Muscle layer of duodenum (tissue), 2 donors: Measurements from ENCODE around the gene ADH1A.
"Not testable (repeated sequence)": the region's sequence is repeated elsewhere in the genome, so short reads cannot be mapped to it uniquely, and the experiment has no call there.

Experiments
- H3K27ac ChIP-seq: one replicate; pipeline ENCODE4 v1.7.0; 2013; ENCODE audit warnings: mild to moderate bottlenecking, low read length
- H3K27me3 ChIP-seq: one replicate; pipeline ENCODE4 v1.7.0; 2013; ENCODE audit warnings: low read depth, mild to moderate bottlenecking, control low read depth, low read length
- H3K36me3 ChIP-seq, 2 donors: one replicate each; pipeline ENCODE4 v1.7.0; 2013; ENCODE audit warnings: low read length in 2 of 2, control low read depth in 1 of 2, mild to moderate bottlenecking in 1 of 2; ENCODE audit not compliant: insufficient read depth in 2 of 2, control insufficient read depth in 1 of 2
- H3K4me1 ChIP-seq, 2 donors: one replicate each; pipeline ENCODE4 v1.7.0; 2013; ENCODE audit warnings: low read length in 2 of 2, mild to moderate bottlenecking in 2 of 2, control low read depth in 1 of 2, moderate library complexity in 1 of 2; ENCODE audit not compliant: insufficient read depth in 2 of 2, control insufficient read depth in 1 of 2
- H3K4me3 ChIP-seq, 2 donors: one replicate each; pipeline ENCODE4 v1.7.0; 2013; ENCODE audit warnings: low read length in 2 of 2, low read depth in 1 of 2, mild to moderate bottlenecking in 1 of 2
- H3K9me3 ChIP-seq, 2 donors: one replicate each; pipeline ENCODE4 v1.7.0; 2013; ENCODE audit warnings: low read length in 2 of 2, control low read depth in 1 of 2, mild to moderate bottlenecking in 1 of 2; ENCODE audit not compliant: control insufficient read depth in 1 of 2
- donor health status: healthy.

The ADH1A gene

DNA sequence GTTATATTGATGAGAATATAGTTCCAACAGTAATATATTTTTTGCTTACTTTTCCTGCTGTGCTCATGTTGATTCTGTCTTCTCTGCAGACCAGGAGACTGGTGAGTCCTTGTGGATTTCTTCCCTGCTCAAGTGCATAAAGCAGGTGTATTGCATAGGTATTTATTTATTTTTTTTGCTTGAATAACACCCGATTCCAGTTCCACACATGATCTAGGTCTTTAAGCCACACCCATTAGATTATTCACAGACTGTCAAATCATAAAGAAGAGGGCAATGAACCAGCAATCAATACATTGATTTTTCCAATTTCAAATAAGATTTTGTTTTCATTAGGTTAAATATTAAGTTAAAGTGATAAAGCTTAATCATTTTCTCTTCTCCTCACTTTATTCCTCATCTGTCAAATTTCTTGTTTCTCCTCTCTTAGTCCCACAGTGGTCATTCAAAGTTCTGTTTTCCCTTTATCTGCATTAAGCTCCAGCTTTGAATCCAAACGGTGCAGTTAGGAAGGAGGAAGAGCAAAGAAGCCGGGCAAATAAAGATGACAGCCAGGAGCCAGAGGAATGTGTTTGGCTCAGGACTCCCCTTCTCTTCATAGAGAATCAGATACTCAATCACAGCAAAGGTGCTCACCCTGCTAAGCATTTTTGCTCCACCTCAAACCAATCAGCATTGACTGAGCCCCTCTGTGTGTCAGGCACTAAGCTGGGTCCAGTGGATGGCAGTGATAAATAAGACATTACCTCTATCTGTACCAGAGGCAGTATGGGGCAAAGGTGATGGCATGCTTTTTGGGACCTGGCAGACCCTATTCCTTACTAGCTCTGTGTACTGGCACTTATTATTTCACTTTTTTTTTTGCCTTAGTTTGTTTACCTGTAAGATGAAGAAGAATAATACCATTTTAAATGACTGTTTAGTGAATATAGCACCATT is at the start of gene ADH1A:
Gene ADH1A, minus strand, starts transcription at position 138 of the 939 bp plus-strand sequence. Its CDS starts 71 bp downstream, at position 67.
- H3K9me3 ChIP-seq = no peaks in the 10 kb centered on the region
- H3K36me3 ChIP-seq = no peaks in the 10 kb centered on the region
- H3K4me3 ChIP-seq = no peak within 1 kb of the TSS
- H3K27ac ChIP-seq = no peak within 1 kb of the TSS
- no peaks in the 10 kb centered on the region for H3K27me3 ChIP-seq
- H3K4me1 ChIP-seq = no peaks in the 10 kb centered on the region

DNA sequence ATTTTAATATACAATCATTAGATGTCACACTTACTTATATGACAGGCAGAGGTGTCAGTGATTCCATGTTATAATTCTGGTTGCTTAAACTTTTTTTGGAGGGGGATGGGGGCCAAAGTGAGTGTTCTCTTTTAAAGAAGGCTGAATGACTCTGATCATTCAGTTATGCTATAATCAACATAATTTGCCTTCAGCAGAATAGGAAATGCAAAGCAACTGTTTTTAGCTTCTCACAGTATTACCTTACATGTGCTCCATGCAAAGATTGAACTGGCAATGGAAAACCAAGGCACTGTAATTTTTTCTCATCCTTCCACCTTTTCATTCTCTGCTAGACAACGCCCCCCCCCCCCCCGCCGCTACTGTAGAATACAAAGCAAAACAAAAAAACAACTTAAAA is 48.4 kb upstream of the ADH1A start:
- Histone ChIP-seq H3K36me3 (no peaks in the 10 kb centered on the region), H3K4me1 (no peaks in the 10 kb centered on the region), H3K9me3 (no peaks in the 10 kb centered on the region), H3K27ac (no peak overlapping the region), H3K4me3 (no peak overlapping the region), H3K27me3 (no peaks in the 10 kb centered on the region)

DNA sequence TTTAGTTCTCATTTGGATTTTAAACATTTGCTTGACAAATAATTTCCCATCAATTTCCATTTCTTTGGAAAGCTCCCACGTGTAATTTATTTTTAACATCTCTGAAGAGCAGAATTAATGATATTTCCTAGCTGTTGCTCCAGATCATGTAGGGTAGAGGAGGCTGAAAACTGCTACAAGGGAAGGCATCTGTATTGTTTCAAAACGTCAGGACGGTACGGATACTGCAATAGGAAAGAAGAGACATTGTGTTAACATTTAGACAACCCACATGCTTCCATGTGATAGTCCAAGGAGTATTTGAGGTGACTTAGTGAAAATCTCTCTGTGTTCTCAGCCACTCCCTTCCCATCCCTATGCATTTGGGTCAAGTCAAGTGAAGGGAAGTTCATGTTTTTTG is 45.8 kb upstream of the ADH1A start:
- H3K36me3 ChIP-seq = no peaks in the 10 kb centered on the region
- H3K9me3 ChIP-seq = no peaks in the 10 kb centered on the region
- no peaks in the 10 kb centered on the region for H3K4me1 ChIP-seq
- H3K27ac ChIP-seq = no peak overlapping the region
- H3K27me3 ChIP-seq = no peaks in the 10 kb centered on the region
- H3K4me3 ChIP-seq = no peak overlapping the region

DNA sequence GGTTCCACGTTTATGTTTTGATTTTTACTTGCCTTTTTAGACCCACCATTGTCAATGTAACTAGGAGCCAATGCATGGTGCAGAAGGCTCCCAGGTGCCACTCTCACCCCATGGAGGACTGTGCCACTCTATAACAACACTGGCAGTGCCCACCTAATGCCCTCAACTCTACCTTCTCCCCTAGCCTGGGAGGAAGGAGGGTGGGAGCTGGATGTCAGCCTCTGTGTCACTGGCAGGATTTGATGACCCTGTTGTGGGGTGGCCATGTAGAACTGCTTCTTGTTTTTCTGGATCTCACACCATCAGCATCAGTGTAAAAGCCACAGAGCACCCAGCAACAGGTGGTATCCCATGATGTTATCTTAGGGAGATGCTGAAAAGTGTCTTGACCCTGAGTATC is 44.1 kb upstream of the ADH1A start:
- no peaks in the 10 kb centered on the region for H3K4me1 ChIP-seq
- H3K36me3 ChIP-seq = no peaks in the 10 kb centered on the region
- no peak overlapping the region for H3K4me3 ChIP-seq
- H3K27ac ChIP-seq = no peak overlapping the region
- H3K27me3 ChIP-seq = no peaks in the 10 kb centered on the region
- H3K9me3 ChIP-seq = no peaks in the 10 kb centered on the region

GRCh38 chr4:99330648-99331047 is 39.9 kb upstream of the ADH1A start:
- H3K4me3 ChIP-seq = no peak overlapping the region
- H3K27me3 ChIP-seq = no peaks in the 10 kb centered on the region
- peaks cover 0 to 6% of the 10 kb centered on the region in 2 donors for H3K9me3 ChIP-seq
- H3K4me1 ChIP-seq = no peaks in the 10 kb centered on the region
- no peak overlapping the region for H3K27ac ChIP-seq
- no peaks in the 10 kb centered on the region for H3K36me3 ChIP-seq

- Histone ChIP-seq H3K36me3 (no peaks in the 10 kb centered on the region), H3K4me3 (no peak overlapping the region), H3K27ac (no peak overlapping the region), H3K4me1 (peaks cover 0 to 1% of the 10 kb centered on the region in 2 donors), H3K9me3 (peaks cover 0 to 6% of the 10 kb centered on the region in 2 donors), H3K27me3 (no peaks in the 10 kb centered on the region)
Measured at GRCh38 chr4:99329876-99330275, 39.1 kb upstream of the ADH1A start.

DNA sequence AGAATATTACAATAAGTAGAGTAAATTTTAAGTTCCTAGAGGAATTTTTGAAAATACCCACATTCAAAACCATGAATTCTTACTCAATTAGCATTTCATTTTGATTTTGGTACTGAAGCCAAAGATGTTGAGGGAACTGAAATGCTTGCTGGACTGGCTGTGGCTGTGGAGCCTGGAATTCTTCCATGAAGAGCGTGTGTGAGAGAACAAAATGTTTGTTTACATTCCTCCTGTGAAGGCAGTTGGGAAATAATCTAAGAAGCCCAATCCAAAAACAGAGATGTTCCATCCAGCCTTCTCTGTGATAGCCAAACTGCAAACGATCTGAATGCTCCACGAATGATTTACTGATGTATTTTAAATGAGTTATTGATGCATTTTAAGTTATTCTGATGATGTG is 34.2 kb upstream of the ADH1A start:
- Histone ChIP-seq H3K9me3 (peaks cover 0 to 6% of the 10 kb centered on the region in 2 donors), H3K4me3 (no peak overlapping the region), H3K27me3 (no peaks in the 10 kb centered on the region), H3K36me3 (no peaks in the 10 kb centered on the region), H3K27ac (no peak overlapping the region), H3K4me1 (peaks cover 0 to 15% of the 10 kb centered on the region in 2 donors)

DNA sequence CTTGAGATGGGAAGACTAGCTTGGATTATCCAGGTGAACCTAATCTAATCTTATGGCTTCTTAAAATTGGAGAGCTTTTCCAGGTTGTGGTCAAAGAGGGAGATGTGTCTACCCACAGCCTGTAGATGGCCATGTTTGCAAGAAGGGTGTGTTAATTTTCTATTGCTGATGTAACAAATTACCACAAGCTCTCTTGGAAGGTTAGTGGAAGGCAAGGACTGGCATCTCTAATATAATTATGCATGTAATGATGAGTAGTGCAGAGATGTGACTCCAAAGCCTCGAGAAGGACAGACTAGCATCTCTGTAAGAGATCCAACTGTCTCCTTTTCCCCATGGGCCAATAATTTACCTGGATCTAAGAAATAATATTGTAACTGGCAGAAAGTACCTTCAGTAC is 33.6 kb upstream of the ADH1A start:
- H3K4me1 ChIP-seq = peaks cover 0 to 15% of the 10 kb centered on the region in 2 donors
- H3K9me3 ChIP-seq = peaks cover 0 to 6% of the 10 kb centered on the region in 2 donors
- peak overlapping the region; percentile 76 for H3K27ac ChIP-seq
- H3K4me3 ChIP-seq = no peak overlapping the region
- no peaks in the 10 kb centered on the region for H3K27me3 ChIP-seq
- no peaks in the 10 kb centered on the region for H3K36me3 ChIP-seq

DNA sequence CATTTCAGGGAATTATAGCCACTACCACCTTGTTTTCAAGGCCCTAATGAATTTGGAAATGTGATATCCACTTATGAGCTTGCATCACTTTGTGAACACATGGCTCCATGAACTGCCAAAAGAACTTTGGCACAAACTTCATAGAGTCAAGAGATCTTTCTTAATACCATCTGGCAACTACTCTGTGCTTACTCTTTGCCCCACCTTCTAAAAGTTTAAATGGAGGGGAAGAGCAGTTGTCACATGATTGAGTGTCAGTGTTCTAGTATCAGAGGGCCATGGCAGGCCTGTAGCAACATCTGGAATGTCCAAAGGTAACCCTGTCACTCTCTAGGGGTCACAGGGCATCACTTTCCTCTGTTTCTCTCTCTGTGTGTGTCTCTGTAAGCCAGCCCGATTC is 33.0 kb upstream of the ADH1A start:
- Histone ChIP-seq H3K36me3 (no peaks in the 10 kb centered on the region), H3K27me3 (no peaks in the 10 kb centered on the region), H3K27ac (peak overlapping the region; percentile 76), H3K4me1 (peaks cover 0 to 15% of the 10 kb centered on the region in 2 donors), H3K4me3 (no peak overlapping the region), H3K9me3 (peaks cover 0 to 6% of the 10 kb centered on the region in 2 donors)

- no peaks in the 10 kb centered on the region for H3K36me3 ChIP-seq
- peak within 1 kb of the TSS; percentile 43 to 46 for H3K4me3 ChIP-seq
- peaks cover 0 to 15% of the 10 kb centered on the region in 2 donors for H3K4me1 ChIP-seq
- H3K27ac ChIP-seq = peak within 1 kb of the TSS; percentile 42
- H3K9me3 ChIP-seq = no peaks in the 10 kb centered on the region
- H3K27me3 ChIP-seq = no peaks in the 10 kb centered on the region
Measured at GRCh38 chr4:99321241-99322191, 30.7 kb upstream of the ADH1A start, which contains the start of gene ADH1B. TSS of gene ADH1B (minus strand) at chr4:99321401. CDS start at chr4:99321331, 70 bp downstream.

- Histone ChIP-seq H3K4me3 (peak overlapping the region in 1 of 2 donors; percentile 31), H3K27ac (peak overlapping the region; percentile 45)
- not testable (repeated sequence) for H3K27me3 ChIP-seq, H3K9me3 ChIP-seq, H3K4me1 ChIP-seq, H3K36me3 ChIP-seq
Measured at GRCh38 chr4:99317811-99318210, 27.0 kb upstream of the ADH1A start.
